ENCODE measurements around the gene RSU1.

The RSU1 gene

GRCh38 chr10:16674147-16674703 lies 143.0 kb downstream of the RSU1 start:
- no peak for DNase-seq (ENCODE audit: low spot score)

- no peak for DNase-seq (ENCODE audit: low spot score)
Measured at GRCh38 chr10:16673443-16673842, 143.8 kb downstream of the RSU1 start.

- no peak for DNase-seq (ENCODE audit: low spot score)
Measured at GRCh38 chr10:16663444-16663843, 153.8 kb downstream of the RSU1 start.

GRCh38 chr10:16662923-16663322 lies 154.3 kb downstream of the RSU1 start:
- no peak for DNase-seq (ENCODE audit: low spot score)

- no peak for DNase-seq (ENCODE audit: low spot score)
Measured at GRCh38 chr10:16656895-16657294, 160.3 kb downstream of the RSU1 start.

- DNase-seq (ENCODE audit: low spot score): no peak
Measured at GRCh38 chr10:16653224-16653623, 164.0 kb downstream of the RSU1 start.

- no peak for DNase-seq (ENCODE audit: low spot score)
Measured at GRCh38 chr10:16652154-16652553, 165.1 kb downstream of the RSU1 start.

GRCh38 chr10:16649757-16650156 lies 167.5 kb downstream of the RSU1 start:
- no peak for DNase-seq (ENCODE audit: low spot score)

DNA sequence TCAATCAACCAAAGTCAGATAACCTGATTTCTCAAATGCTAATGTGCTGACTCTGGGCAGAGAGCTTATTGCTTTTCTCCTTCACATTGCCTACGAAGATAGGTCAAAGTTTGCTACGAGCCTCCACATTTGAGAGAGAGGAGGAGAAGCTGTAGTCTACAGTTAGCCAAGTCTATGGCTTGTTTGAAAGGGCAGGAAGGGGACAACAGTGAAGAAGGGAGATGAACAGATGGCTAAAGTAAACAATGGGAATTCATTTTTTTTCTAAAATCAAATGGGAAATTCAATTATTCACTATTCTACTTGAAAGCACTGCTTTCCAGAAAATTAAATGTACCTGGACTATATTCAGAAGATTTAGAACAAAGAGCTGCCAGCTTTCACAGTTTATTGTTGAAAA lies 168.9 kb downstream of the RSU1 start:
- no peak for DNase-seq (ENCODE audit: low spot score)

DNA sequence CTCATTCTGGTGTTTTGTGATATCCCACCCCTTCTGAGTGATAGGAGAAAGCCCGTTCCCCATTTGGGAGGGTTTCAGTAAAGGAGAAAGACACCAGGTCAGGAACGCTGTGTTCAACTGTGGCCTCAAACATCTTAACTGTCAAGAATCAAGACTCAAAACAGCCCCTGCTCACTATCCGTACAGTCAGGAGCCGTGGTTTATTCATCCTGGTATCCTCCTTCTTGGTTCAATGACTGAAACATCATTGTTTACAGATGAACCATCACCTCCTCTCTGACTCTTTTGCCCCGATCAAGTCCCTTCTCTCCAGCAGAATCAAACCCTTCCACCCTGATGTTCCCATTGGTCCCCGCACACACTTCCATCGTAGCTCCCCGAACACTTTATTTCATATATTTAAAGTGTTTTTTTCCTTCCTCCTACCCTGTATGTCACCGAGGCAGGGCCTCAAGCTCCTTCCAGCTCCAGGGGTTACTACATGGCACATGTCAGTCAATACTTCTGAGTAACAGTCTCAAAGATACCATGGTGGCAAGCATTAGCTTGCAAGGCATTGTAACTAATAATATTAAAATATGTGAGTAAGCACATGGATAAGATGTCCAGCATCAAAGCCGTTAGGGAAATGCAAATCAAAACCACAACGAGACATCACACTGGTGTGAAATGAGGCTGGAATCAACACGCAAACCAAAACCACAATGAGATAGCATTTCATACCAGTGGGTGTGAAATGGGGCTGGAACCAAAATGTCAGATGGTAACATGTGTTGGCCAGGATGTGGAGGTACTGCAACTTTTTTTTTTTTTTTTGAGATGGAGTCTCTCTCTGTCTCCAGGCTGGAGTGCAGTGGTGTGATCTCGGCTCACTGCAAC lies 170.8 kb downstream of the RSU1 start:
- DNase-seq (ENCODE audit: low spot score): no peak

GRCh38 chr10:16644146-16644545 lies 173.1 kb downstream of the RSU1 start:
- DNase-seq (ENCODE audit: low spot score): no peak

DNA sequence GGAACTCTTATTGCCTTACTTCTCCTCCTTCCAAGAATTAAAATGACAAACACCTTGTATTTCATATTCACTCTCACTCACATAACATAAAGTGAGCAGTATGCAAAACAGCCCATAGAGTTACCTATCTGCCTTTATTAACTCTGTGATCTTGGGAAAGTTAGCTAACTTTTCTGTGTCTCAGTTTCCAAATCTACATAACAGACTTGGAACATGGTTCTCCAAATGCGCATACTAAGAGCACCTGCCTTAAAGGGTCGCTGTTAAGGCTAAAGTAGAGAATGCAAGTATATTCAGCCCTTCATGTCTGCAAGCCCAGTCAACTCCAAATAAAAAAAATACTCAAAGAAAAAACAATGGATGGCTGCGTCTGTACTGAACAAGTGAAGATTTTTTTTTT lies 173.7 kb downstream of the RSU1 start:
- DNase-seq (ENCODE audit: low spot score): no peak

- DNase-seq (ENCODE audit: low spot score): no peak
Measured at GRCh38 chr10:16640153-16640552, 177.1 kb downstream of the RSU1 start.

DNA sequence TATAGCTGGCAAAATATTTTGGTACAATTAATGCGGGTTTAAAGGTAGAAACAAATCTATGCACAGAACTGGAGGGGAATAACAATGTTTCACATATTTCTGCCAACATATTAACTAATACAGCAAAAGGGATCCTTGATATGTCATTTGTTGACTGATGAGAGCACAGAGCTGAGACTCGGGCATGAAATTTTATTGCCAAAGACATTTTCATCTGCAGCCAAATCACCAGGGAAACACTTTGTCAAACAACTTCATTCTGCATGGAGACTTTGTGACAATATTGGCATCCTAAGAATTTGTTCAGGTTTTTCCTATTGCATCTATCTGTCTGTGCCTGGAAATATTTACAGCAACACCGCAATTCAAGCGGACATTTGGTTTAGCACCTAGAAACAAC lies 177.8 kb downstream of the RSU1 start:
- DNase-seq (ENCODE audit: low spot score): no peak

DNA sequence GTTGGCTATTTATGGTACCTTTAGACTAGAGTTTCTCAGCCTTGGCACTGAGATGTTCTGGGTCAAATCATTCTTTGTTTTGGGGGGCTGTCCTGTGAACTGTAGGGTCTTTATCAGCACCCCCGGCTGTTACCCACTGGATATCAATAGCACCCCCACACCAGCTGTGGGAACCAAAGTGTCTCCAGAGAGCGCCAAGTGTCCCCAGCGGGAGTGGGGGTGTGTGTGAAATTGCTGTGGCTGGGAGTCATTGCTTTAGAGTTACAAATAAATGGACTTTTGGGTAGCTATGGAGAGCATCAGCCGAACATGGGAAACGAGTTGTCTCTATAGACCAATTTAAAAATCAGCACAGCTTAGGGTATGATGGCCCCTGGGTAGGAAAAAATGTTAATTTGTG lies 184.2 kb downstream of the RSU1 start:
- no peak for DNase-seq (ENCODE audit: low spot score)

DNA sequence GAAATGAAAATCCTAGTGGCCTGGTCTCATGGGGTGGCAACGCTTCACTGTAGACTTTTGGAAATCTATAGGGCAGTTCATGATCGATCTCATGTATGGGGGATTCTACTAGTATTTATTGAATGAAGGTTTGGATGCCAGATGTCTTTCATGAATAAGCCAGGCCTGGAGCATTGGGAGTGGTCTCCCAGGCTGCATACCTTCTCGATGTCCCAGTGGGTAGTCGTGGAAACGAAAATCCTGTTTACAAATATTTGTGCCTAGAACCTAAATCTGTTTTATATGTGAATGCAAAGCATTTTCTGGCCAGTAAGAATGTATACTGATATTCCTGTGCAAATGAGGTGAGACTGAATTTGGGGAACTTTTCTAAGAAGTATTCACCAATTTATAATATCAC lies 190.5 kb downstream of the RSU1 start:
- DNase-seq (ENCODE audit: low spot score): no peak

DNA sequence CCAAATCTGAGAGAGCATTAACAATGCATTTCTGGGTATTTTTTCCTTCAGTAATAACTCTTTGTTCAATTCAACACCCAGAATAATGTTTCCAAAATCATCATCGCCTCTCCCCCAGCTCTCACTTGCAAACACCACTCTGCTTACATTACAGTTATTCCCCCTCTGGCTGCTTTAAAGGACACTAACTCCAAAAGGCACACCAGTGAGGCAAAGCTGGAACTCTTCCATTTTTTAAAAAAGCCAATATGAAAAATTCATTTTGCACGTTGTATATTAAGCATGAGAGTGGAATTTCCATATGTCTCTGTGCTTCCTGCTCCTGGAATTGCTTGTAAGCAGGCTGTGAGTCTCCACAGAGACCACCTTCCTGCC lies 204.3 kb downstream of the RSU1 start:
- DNase-seq (ENCODE audit: low spot score): no peak

- DNase-seq (ENCODE audit: low spot score): peak; percentile 51
Measured at GRCh38 chr10:16612115-16612980, 204.9 kb downstream of the RSU1 start.

- DNase-seq (ENCODE audit: low spot score): no peak
Measured at GRCh38 chr10:16611037-16611436, 206.2 kb downstream of the RSU1 start.

DNA sequence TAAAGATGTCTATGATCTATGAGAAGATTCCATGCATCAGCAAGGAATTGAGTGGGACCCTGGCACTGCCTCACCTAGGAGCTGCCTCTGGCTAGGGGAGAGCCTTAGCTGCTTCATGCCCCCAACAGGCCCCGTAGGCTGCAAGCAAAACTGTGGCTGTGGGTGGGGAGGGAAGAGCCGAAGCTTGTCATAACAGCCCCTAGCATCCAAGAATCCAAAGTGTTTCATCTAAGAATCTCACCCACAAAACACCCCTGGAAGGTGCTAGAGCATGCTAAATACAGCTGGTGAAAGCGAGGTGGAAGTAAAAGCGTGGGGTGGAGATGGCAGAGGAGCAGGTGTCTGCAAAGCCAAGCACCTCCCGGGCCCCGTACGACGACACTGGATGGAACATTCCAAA lies 208.0 kb downstream of the RSU1 start:
- no peak for DNase-seq (ENCODE audit: low spot score)

DNA sequence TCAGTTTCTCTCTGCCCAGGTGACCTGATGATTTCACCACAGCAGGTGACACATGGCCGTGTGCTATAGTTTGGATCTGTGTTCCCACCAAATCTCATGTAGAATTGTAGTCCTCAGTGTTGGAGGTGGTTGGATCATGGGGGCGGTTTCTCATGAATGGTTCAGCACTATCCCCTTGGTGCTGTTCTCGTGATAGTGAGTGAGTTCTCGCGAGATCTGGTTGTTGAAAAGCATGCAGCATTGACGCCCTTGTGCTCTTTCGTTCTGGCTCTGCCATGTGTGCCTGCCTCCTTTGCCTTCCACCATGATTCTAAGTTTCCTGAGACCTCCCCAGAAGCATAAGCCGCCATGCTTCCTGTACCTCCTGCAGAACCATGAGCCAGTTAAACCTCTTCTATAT lies 210.3 kb downstream of the RSU1 start:
- DNase-seq (ENCODE audit: low spot score): no peak

- no peak for DNase-seq (ENCODE audit: low spot score)
Measured at GRCh38 chr10:16606421-16606820, 210.8 kb downstream of the RSU1 start.

- no peak for DNase-seq (ENCODE audit: low spot score)
Measured at GRCh38 chr10:16603308-16603707, 213.9 kb downstream of the RSU1 start.

Measured in HuH-7 (cell line).